Cardiac fibroblast (primary cell): ENCODE results near the gene FCHSD2.
"Not testable (repeated sequence)": the region's sequence is repeated elsewhere in the genome, so short reads cannot be mapped to it uniquely, and the experiment has no call there.

Experiments used
- DNase-seq, 2 donors: peaks; one replicate each; pipeline versions ENCODE4 v3.0.0 to v3.0.0-alpha.2; 2010; ENCODE audit warnings: low read depth in 2 of 2
- H3K4me3 ChIP-seq, 2 donors: replicated peaks in 1 of 2; 1 replicate in 1 of 2; 2 replicates in 1 of 2; pipeline ENCODE4 v1.5.1; 2011; ENCODE audit warnings: low read depth in 2 of 2, low read length in 2 of 2, mild to moderate bottlenecking in 2 of 2, moderate library complexity in 1 of 2
- CTCF ChIP-seq: IDR thresholded peaks from one replicate; pipeline ENCODE4 v1.5.1; 2011; ENCODE audit warnings: low read depth, mild to moderate bottlenecking, low read length, inconsistent platforms

FCHSD2 gene

GRCh38 chr11:72802822-72803221, 339.3 kb downstream of the FCHSD2 start:
- no peak for DNase-seq
- no peak overlapping the region for H3K4me3 ChIP-seq
- no peak for TF ChIP-seq CTCF

GRCh38 chr11:72799441-72799840, 342.7 kb downstream of the FCHSD2 start:
- H3K4me3 ChIP-seq: no peak overlapping the region
- no peak for DNase-seq
- TF ChIP-seq CTCF: no peak

- DNase-seq: no peak
- no peak overlapping the region for H3K4me3 ChIP-seq
- no peak for TF ChIP-seq CTCF
These were observed 343.8 kb downstream of the FCHSD2 start for GRCh38 chr11:72798361-72798760.

GRCh38 chr11:72793425-72794367, 348.4 kb downstream of the FCHSD2 start, which contains the start of gene STARD10:
Gene STARD10, minus strand, starts transcription at chr11:72794047. Its CDS starts 12,866 bp downstream, at chr11:72781181.
- TF ChIP-seq CTCF: peak; percentile 92
- peak; percentile 96 to 97 for DNase-seq
- peak within 1 kb of the TSS; percentile 71 to 74 for H3K4me3 ChIP-seq

GRCh38 chr11:72793076-72793424, 349.1 kb downstream of the FCHSD2 start:
- no peak overlapping the region for H3K4me3 ChIP-seq
- TF ChIP-seq CTCF: no peak
- DNase-seq: no peak

GRCh38 chr11:72792437-72793021, 349.6 kb downstream of the FCHSD2 start:
- H3K4me3 ChIP-seq: no peak overlapping the region
- no peak for DNase-seq
- TF ChIP-seq CTCF: no peak

GRCh38 chr11:72791228-72791627, 350.9 kb downstream of the FCHSD2 start:
- DNase-seq, H3K4me3 ChIP-seq: not testable (repeated sequence)
